BLaER1 treated with 17β-estradiol and CSF1 and Interleukin-3, amounts not matched to agents 10 nM and 100 nM (cell line): ENCODE data around the gene RRP36.

ENCODE experiments used
- H3K27ac ChIP-seq, 11 experiments: shearing (Covaris generic); formaldehyde crosslinking; 2 replicates each; pipeline ENCODE4 v1.8.1; 2022
- H3K27me3 ChIP-seq, 11 experiments: shearing (Covaris generic); formaldehyde crosslinking; 2 replicates each; pipeline ENCODE4 v1.8.1; 2022
- H3K36me3 ChIP-seq, 11 experiments: shearing (Covaris generic); formaldehyde crosslinking; 2 replicates each; pipeline ENCODE4 v1.8.1; 2022
- H3K4me1 ChIP-seq, 10 experiments: shearing (Covaris generic); formaldehyde crosslinking; 2 replicates each; pipeline ENCODE4 v1.8.1; 2022
- H3K4me2 ChIP-seq, 11 experiments: shearing (Covaris generic); formaldehyde crosslinking; 2 replicates each; pipeline ENCODE4 v1.8.1; 2022
- H3K4me3 ChIP-seq, 10 experiments: shearing (Covaris generic); formaldehyde crosslinking; 2 replicates each; pipeline ENCODE4 v1.8.1; 2022
- H3K9ac ChIP-seq, 11 experiments: shearing (Covaris generic); formaldehyde crosslinking; 2 replicates each; pipeline ENCODE4 v1.8.1; 2022
- H3K9me3 ChIP-seq, 11 experiments: shearing (Covaris generic); formaldehyde crosslinking; replicated peaks in 1 of 11; 2 replicates each; pipeline ENCODE4 v1.8.1; 2022
- H4K20me1 ChIP-seq, 11 experiments: shearing (Covaris generic); formaldehyde crosslinking; 2 replicates each; pipeline ENCODE4 v1.8.1; 2022
- Cebpa-rat ChIP-seq, 11 experiments: shearing (Covaris generic); IDR thresholded peaks; 2 replicates each; pipeline ENCODE4 v1.8.1; 2022

Gene RRP36

DNA sequence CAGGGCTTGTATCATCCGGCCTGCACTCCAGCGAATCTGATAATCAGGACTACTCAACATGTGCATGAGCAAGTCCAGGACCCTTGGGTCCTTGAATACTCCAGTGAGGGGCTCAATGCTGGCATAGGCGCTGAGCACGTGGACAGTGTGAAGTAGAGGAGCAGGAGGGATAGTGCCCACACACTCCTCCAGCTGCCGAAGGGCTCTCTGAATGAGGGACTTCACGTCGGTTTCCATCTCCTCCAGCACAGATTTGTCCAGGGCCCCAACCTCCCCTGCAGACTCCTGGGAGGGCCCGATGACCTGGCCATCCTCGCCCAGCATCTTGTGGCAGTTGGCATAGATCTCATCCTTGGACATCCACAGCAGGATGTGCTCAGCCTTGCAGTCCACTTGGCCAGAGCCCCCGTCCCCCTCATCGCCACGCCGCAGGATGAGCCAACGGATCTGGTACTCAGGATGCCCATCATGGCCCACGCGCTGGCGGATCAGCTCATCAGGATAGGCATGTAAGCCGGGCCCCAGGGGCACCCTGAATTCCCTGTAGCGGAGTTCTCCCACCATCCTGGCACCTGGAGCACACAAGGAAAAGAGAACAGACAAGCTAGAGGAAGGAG is 30.9 kb downstream of the RRP36 start:
- H3K4me3 ChIP-seq, result peak overlapping the region in 8 of 10 experiments; percentile 68 to 86 (median 76); a peak in 9 of 20 replicates
- H3K4me1 ChIP-seq, result peaks cover 22 to 43% (median 37%) of the 10 kb centered on the region in 10 experiments
- H3K36me3 ChIP-seq, result peaks cover 44 to 71% (median 61%) of the 10 kb centered on the region in 11 experiments
- peak overlapping the region; percentile 86 to 94 (median 90); a peak in 19 of 22 replicates for H3K9ac ChIP-seq
- peak overlapping the region; percentile 89 to 99 (median 96) for H3K4me2 ChIP-seq
- H3K27ac ChIP-seq, result peak overlapping the region in 9 of 11 experiments; percentile 88 to 93 (median 91); a peak in 14 of 22 replicates
- H4K20me1 ChIP-seq, result no peaks in the 10 kb centered on the region; a peak in 1 of 22 replicates
- H3K27me3 ChIP-seq, result no peaks in the 10 kb centered on the region
- H3K9me3 ChIP-seq, result no peaks in the 10 kb centered on the region
- TF ChIP-seq Cebpa-rat (IDR thresholded peaks at IDR 0.05), result no peak

- Histone ChIP-seq H4K20me1 (no peaks in the 10 kb centered on the region), H3K9me3 (no peaks in the 10 kb centered on the region), H3K27me3 (no peaks in the 10 kb centered on the region), H3K4me2 (peak overlapping the region; percentile 89 to 99 (median 96)), H3K4me3 (peak overlapping the region; percentile 68 to 86 (median 74)), H3K36me3 (peaks cover 49 to 72% (median 61%) of the 10 kb centered on the region in 11 experiments), H3K27ac (peak overlapping the region; percentile 88 to 93 (median 91)), H3K4me1 (peaks cover 26 to 46% (median 41%) of the 10 kb centered on the region in 10 experiments), H3K9ac (peak overlapping the region; percentile 86 to 94 (median 90))
- no peak for TF ChIP-seq Cebpa-rat (IDR thresholded peaks at IDR 0.05)
Measured at GRCh38 chr6:43052842-43053544, 31.6 kb downstream of the RRP36 start.

- H3K9me3 ChIP-seq, result no peaks in the 10 kb centered on the region
- peak within 1 kb of the TSS; percentile 86 to 94 (median 90) for H3K9ac ChIP-seq
- TF ChIP-seq Cebpa-rat (IDR thresholded peaks at IDR 0.05), result no peak
- no peaks in the 10 kb centered on the region for H3K27me3 ChIP-seq
- no peaks in the 10 kb centered on the region for H4K20me1 ChIP-seq
- peak within 1 kb of the TSS; percentile 88 to 93 (median 91) for H3K27ac ChIP-seq
- peaks cover 33 to 53% (median 47%) of the 10 kb centered on the region in 10 experiments for H3K4me1 ChIP-seq
- H3K4me3 ChIP-seq, result peak within 1 kb of the TSS; percentile 68 to 86 (median 74)
- peak within 1 kb of the TSS; percentile 89 to 99 (median 96) for H3K4me2 ChIP-seq
- H3K36me3 ChIP-seq, result peaks cover 44 to 67% (median 58%) of the 10 kb centered on the region in 11 experiments
Measured at GRCh38 chr6:43053545-43054205, 32.3 kb downstream of the RRP36 start, which contains the start of gene CUL7. CUL7 (minus strand) TSS chr6:43053851; CDS start chr6:43052788, 1,063 bp downstream.

GRCh38 chr6:43054206-43054943 is 33.0 kb downstream of the RRP36 start:
- H3K36me3 ChIP-seq, result peaks cover 38 to 61% (median 52%) of the 10 kb centered on the region in 11 experiments
- H3K9ac ChIP-seq, result peak overlapping the region; percentile 86 to 94 (median 90); a peak in 21 of 22 replicates
- TF ChIP-seq Cebpa-rat (IDR thresholded peaks at IDR 0.05), result no peak
- H3K27me3 ChIP-seq, result no peaks in the 10 kb centered on the region
- peak overlapping the region; percentile 68 to 86 (median 74) for H3K4me3 ChIP-seq
- no peaks in the 10 kb centered on the region for H3K9me3 ChIP-seq
- no peaks in the 10 kb centered on the region for H4K20me1 ChIP-seq
- peaks cover 35 to 53% (median 48%) of the 10 kb centered on the region in 10 experiments for H3K4me1 ChIP-seq
- peak overlapping the region; percentile 88 to 93 (median 91) for H3K27ac ChIP-seq
- peak overlapping the region; percentile 89 to 99 (median 96) for H3K4me2 ChIP-seq

DNA sequence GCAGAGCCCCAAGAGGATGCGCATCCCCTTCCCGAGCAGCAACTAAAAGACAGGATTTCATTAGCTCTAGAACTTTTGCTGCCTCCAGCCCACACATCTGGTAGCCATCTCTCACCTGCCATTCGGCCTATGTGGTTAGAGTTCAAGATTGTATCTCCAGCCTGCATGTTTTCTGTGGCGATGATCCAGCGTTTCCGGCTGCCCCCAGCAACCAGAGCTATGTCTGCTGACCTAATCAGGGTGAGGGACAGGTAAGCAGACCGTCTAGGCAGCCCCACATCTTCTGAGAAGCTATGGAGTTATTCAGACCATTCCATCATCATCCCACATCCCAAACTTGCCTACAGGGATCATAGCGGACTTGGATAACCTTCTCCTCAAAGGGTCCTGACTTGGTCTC is 34.5 kb downstream of the RRP36 start:
- H3K27me3 ChIP-seq, result no peaks in the 10 kb centered on the region
- H3K9ac ChIP-seq, result peak overlapping the region in 1 of 11 experiments; percentile 19; a peak in 1 of 22 replicates
- H3K4me1 ChIP-seq, result peaks cover 41 to 57% (median 52%) of the 10 kb centered on the region in 10 experiments
- H3K36me3 ChIP-seq, result peaks cover 30 to 46% (median 40%) of the 10 kb centered on the region in 11 experiments
- TF ChIP-seq Cebpa-rat (IDR thresholded peaks at IDR 0.05), result no peak
- no peaks in the 10 kb centered on the region for H3K9me3 ChIP-seq
- no peak overlapping the region for H3K4me3 ChIP-seq
- H3K27ac ChIP-seq, result no peak overlapping the region
- no peak overlapping the region for H3K4me2 ChIP-seq
- H4K20me1 ChIP-seq, result no peaks in the 10 kb centered on the region

DNA sequence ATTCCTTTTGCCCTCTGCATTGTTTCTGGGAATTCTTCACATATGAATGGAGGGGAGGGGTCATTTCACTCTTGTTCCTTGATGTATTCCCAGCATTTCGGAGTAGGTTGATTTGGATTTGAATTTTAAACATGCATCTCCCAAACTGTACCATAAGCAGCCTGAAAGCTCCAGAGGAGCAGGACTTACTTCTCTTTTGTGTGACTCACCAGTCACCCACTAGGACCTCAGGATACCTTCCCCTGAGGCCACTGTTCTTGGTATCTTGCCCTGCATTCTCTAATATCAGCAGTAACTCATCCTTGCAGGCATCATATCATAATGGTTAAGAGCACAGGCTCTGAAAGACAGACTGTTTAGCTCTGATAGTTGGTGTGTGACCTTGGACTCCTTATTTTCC is 37.1 kb downstream of the RRP36 start:
- Histone ChIP-seq H3K9ac (peak overlapping the region; percentile 83 to 95 (median 92)), H3K27ac (peak overlapping the region; percentile 82 to 96 (median 92)), H3K27me3 (no peaks in the 10 kb centered on the region), H3K4me1 (peaks cover 25 to 36% (median 32%) of the 10 kb centered on the region in 10 experiments), H3K4me3 (peak overlapping the region; percentile 76 to 98 (median 90)), H3K4me2 (peak overlapping the region; percentile 81 to 99 (median 91)), H3K36me3 (peaks cover 30 to 50% (median 41%) of the 10 kb centered on the region in 11 experiments), H3K9me3 (no peaks in the 10 kb centered on the region), H4K20me1 (no peaks in the 10 kb centered on the region)
- TF ChIP-seq Cebpa-rat (IDR thresholded peaks at IDR 0.05), result no peak

GRCh38 chr6:43059168-43060033 is 38.0 kb downstream of the RRP36 start, which contains the start of the genes KLC4 and MRPL2:
KLC4 (plus strand) TSS chr6:43059631; CDS start chr6:43061336, 1,705 bp downstream.
MRPL2 (minus strand) TSS chr6:43059434; CDS start chr6:43059381, 53 bp downstream.
- peak within 1 kb of the TSS; percentile 86 to 99 (median 95) for H3K4me2 ChIP-seq
- no peaks in the 10 kb centered on the region for H3K9me3 ChIP-seq
- peaks cover 30 to 55% (median 41%) of the 10 kb centered on the region in 11 experiments for H3K36me3 ChIP-seq
- H4K20me1 ChIP-seq, result no peaks in the 10 kb centered on the region
- peak within 1 kb of the TSS; percentile 76 to 98 (median 90) for H3K4me3 ChIP-seq
- peak within 1 kb of the TSS; percentile 83 to 95 (median 92) for H3K9ac ChIP-seq
- TF ChIP-seq Cebpa-rat (IDR thresholded peaks at IDR 0.05), result no peak
- H3K27ac ChIP-seq, result peak within 1 kb of the TSS; percentile 82 to 96 (median 92)
- peaks cover 20 to 31% (median 26%) of the 10 kb centered on the region in 10 experiments for H3K4me1 ChIP-seq
- no peaks in the 10 kb centered on the region for H3K27me3 ChIP-seq
